GM18867 (cell line): ENCODE results near the gene USP15.

Experiments
- ATAC-seq: cut with Tn5 transposase; IDR thresholded peaks from one replicate; pipeline ENCODE4 v1.9.1; 2021; ENCODE audit warnings: mild to moderate bottlenecking, moderate library complexity; ENCODE audit not compliant: unreplicated experiment

USP15 gene

DNA sequence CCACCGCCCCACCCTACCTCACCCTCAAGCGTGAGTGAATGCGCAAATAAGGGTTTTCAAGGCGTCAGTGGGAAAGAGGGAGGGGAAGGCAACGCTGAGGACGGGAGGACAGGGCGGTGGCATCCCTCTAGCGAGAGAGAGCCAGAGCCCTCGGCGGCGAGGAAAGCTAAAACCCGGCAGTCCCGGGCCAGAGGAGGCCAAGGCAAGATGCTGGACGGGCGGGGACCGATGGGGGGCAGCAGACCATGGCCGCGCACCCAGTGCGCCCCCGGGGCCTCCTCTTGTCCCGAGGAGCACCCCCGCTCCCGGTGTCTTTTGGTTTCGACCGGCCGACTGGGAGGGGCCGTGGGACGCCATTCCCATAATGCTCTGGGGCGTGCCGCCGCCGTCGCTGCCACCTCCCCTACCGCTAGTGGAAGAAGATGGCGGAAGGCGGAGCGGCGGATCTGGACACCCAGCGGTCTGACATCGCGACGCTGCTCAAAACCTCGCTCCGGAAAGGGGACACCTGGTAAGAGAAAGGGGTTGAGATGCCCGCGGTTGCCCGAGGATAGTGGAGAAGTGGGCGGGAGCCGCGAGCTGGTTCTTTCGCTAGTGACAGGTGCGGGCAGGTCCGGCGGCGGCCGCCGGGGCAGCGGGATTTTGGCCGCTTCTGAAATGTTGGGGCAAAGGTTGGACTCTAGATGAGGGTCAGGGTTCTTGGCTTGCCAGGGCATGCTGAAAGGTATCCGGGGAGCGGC, at the start of gene USP15:
TSS of gene USP15 (plus strand) at position 412 of the 740 bp plus-strand sequence. CDS start at position 423, 11 bp downstream.
- ATAC-seq = peak; percentile 77

DNA sequence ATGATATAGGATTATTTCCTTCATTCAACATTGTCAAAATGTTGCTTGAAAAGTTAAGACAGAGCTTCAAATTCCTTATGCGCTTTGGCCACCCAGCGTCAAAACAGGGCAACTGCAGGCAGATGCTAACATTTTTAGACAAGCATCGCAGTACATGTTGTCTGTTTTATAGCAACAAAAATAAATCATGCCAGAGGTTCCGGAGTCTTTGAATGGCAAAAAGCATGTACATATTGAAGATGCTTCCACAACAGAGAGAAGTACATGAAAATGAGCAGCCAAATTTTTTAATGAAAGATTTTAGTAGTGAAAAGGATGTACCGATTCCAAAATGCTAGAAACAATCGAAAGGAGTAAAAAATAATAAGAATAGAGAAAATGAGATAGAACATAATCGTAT, 49.8 kb upstream of the USP15 start:
- ATAC-seq = peak; percentile 82

DNA sequence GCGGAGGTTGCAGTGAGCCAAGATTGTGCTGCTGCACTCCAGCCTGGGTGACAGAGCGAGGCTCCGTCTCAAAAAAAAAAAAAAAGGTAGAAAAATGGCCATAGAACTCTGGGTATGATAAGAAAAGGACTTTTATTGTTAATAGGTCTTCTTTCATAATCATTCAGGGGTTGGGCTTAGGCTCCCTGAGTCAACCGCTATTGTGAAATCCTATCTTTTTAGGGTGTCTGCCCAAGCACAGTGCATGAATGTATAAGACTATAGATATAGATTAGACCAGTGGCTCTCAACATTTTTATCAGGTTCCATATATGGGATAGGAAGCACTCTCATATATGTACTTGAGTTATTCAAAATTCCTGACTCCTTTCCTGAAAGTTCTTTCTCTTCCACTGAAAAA, 48.7 kb upstream of the USP15 start:
- no peak for ATAC-seq

DNA sequence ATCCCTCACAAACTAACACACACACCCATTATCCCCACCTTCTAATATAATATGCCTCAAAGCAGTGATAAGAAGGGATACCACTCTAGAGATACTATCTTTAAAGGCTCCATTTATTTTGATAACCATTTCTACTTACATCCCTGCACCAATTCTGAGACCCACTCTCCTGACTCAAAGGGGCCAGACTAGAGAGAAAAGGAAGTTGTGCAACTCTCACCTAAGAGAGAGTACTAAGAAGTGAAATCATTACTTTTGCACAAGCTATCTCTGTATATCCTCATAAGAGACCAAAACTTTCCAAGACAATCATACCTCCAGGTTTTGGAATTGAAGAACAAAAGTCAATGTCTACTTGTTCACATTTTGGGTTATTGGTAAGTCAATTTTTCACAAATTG, 45.4 kb upstream of the USP15 start:
- no peak for ATAC-seq

DNA sequence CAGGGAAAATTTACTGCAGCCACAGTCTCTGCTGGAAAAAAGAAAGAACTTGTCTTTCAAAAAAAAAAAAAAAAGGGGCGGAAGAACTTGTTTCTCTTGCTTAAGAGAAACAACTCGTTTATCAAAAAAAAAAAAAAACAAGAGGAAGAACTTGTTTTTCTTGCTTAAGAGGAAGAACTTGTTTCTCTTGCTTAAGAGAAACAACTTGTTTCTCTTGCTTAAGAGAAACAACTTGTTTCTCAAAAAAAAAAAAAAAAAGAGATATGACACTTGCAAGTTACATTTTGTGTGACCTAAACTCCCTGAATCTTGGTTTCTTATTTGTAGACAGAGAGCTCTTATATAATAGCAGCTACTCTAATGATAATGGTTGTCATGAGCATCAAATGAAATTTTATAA, 44.7 kb upstream of the USP15 start:
- no peak for ATAC-seq

DNA sequence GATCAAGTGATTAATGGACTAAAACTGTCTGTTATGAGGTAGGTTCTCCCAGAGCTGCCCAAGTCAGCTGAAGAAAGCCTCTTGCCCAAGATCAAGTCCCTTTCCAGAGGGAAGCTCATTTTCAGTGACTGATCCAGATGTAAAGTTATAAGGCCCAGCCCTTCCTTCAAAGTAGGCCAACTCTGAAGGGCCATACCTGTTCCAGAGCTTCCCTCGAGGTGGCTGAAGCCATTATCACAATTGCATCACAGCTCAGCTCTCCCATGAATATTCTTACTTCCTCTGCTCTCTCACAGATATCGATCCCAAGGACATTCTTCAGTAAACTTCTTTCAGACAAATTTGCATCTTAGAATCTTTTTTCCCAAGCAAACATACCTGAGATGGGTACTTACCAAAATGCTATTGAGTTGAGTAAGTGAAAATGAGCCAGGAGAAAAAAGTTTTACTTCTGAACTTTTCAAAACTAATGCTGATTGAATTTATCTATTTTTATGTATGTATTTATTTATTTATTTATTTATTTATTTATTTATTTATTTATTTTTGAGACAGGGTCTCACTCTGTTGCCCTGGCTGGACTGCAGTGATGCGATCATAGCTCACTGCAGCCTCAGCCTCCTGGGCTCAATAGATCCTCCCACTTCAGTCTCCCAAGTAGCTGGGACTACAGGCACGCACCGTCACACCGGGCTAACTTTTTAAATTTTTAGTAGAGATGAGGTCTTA, 42.6 kb upstream of the USP15 start:
- ATAC-seq = no peak

DNA sequence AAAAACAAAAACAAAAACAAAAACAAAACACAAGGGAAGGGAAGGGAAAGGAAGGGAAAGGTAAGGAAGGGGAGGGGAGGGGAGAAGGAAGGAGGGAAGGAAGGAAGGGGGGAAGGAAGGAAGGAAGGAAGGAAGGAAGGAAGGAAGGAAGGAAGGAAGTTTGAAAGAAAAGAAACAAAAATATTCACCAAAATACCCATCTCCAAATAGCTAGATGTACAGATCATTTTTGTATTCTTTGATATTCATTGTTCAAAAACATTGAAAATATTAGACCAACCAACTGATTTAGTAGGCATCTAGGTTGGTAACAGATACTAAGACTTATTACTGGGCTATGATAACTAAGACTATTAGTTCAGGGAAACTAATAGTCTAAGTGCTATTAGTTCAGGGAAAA, 39.1 kb upstream of the USP15 start:
- no peak for ATAC-seq

DNA sequence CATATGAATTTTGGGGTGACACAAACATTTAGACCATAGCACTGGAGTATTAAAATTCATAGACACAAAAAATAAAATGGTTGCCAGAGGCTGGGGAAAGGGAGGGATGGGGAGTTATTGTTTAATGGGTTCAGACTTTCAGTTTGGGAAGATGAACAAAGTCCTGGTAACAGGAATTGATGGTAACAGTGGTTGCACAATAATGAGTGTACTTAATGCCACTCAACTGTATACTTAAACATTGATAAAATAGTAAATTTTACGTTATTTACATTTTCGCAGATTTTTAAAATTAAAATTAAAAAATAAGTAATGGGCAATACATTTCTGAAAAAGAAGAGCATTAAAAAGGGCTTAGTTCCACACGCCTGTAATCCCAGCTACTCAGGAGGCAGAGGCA, 35.6 kb upstream of the USP15 start:
- ATAC-seq = no peak

DNA sequence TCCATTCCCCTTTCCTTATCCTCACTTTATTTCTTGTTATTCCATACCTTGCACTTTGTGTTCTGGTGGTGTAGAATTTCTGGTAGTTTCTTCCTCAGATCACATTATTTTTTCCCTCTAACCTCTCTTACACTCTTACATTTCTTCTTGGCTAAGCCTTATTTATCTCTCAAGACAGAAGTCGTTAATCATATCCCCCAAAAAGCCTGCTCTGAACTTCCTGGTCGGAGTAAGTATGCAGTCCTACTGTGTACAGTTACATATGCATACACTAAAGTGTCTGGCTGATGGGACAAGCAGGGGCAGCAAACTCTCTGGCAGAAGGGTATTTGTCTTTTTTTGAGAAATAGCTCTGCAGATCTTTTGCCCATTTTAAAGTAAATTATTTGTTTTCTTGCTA, 33.1 kb upstream of the USP15 start:
- ATAC-seq = no peak

DNA sequence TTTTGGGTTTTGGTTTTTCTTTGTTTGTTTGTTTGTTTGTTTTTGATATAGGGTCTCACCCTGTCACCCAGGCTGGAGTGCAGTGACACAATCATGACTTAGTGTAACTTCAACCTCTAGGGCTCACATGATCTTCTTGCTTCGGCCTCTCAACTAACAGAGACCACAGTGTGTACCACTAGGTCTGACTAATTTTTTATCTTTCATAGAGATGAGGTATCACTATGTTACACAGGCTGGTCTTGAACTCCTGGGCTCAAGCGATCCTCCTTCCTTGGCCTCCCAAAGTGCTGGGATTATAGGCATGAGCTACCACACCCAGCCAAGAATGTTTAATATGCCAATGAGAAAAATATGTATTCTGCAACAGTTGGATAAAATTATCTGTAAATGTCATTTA, 29.6 kb upstream of the USP15 start:
- no peak for ATAC-seq

DNA sequence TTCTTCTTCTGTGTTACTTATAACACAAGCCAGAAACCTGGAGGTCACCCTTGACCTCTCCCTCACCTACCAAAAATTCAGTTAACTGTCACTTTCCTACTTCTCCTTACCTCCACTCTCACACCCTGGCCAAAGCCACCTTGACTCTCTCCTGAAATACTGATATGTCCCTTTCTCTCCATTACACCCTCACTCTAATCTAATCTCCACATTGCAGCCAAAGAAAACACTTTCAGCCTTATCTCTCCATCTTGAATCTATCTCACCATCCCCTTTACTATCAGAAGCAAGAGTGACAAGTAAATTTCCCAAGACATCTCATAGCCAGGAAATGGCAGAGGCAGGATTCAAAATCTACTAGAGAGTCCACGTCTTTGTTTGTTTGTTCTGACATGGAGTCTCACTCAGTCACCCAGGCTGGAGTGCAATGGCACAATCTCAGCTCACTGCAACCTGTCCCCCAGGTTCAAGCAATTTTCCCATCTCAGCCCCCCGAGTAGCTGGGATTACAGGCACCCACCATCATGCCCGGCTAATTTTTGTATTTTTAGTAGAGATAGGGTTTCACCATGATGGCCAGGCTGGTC, 28.0 kb upstream of the USP15 start:
- no peak for ATAC-seq

DNA sequence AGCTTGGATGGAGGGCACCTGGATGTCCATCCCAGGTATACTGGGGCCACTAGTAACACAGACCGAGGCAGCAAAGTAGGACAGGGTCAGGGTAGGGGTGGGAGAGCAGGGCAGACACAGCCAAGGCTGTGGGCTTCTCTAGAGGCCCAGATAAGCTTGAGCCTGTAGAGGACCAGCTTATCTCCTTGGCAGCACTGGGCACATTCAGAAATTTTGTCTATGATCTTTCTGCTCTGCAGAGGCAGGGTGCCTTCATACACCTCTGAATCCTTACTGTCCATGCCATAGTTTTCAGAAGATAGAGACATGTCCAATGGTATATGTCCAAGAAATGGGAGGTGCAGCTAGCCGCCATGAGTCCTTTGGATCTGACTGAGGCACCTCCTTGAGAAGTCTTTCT, 26.4 kb upstream of the USP15 start:
- no peak for ATAC-seq

DNA sequence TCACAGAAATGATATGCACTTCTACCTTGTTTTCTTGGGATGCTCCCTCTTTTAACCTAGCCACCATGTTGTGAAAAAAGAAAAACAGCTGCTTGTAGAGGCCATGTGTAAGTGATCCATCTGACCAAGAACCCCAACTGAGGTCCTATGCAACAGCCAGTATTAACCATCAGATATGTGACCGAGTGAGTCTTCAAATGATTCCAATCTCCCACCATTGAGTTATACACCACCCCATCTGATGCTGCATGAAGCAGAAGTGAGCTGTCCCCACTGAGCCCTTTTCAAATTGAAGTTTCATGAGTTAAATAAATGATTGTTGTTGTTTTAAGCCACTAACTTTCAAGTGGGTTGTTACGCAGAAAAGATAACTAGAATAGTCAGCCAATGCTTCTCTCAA, 20.6 kb upstream of the USP15 start:
- no peak for ATAC-seq

DNA sequence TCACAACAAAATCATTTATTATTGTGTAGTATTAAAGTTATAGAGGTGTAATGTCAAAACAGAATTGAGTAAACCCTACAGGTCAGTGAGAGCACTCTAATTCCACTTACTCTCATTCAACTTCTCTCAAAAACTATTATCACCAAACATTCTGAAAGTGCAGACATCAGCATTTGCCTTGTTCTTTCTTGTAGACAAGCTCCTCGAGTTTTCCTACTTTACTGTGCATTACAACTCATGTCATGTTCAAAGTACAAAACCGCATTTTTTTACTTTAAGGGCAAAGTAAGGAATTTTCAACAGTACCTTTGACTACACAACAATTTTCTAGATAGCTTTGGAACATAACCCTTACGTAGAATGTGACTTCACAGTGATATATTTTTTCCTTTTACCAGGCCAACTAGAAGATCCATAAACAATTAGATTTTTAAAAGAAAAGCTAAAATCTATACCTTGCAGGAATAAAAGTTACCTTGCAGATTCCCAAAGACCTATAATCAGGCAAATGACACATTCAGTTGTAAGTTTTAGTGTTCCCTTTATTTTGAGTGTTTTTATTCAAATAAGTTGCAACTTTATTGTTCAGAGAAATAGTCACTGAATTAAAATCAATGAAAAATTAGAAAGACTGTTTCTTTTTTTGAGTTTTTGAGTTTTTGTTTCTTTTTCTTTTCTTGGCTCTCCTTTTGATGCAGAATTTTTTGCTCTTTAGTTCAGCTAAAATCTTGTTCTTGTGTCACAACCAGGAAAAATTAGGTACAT, 12.7 kb upstream of the USP15 start:
- no peak for ATAC-seq

DNA sequence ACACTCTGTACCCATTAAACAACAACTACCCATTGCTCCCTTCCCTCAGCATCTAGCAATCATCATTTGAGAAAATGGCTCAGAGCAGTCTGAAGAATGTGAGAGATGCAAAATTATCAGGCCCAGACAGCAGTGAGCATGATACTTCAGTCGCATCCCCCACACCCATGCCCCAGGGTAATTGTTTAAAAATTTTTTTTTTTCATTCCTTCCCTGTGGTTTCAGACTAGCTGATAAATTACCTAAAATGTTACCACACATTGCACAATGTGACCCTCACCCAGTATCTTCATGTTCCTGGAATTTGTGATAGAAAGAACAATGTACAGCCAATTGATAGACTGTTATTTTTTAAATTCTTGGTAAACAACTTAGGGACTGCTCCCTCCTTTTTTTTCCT, 11.3 kb upstream of the USP15 start:
- no peak for ATAC-seq

DNA sequence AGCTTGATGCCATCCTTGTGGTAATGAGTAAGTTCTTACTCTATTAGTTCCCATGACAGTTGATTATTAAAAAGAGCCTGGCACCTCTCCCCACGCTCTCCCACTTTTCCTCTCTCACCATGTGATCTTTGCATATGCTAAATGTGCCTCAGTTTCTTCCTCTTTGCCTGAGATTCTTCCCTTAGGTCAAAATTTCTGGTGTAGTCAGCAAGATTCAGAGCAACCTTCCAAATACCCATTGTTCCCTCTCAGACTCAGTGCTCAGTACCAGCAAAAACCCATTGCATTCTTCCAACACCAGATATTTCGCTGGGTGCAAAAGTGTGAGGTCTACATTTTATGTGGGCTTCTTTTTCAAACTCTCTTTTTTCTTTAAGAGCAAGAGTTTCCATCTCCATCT, 10.8 kb upstream of the USP15 start:
- ATAC-seq = no peak

DNA sequence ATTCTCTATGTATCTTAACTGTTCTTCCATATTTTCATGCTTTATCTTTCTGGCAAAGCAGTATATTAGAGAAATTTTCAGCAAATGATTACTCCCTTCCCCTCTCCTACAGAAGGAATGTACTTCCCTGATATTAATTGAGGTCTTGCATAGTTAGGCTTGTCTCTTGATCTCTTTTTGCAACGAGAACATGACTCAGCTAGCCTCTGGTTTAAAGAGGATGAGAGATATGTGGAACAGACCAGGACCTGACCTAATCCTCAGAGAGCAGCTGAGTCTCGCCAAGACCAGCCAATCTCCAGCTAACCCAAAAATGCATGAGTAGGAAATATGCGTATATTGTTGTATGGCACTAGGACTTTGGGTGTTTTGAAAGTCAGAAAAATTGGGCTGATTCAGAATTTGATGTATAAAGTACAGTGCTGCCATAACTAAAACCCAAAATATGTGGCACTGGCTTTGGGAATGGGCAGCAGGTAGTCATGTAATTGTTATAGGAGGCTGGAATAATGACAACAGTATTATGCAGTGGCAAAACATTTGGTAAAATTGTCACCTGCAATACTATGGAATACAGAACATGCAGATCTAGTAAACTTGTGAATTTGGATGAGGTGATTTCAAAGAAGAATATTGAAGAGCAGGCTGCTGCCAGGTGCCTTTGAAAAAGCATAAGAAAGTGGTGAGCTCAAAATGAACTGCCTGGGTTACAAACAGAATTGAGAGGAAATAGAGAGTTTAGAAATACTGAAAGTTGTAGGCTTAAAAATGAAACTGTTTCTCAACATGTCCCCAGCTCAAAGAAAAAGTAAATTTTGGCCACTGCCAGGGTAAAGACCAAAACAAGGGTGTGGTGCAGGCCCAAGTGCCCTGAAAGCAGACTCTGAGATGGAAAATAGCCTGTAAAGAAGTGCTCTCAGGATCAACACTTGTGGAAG, 9.3 kb upstream of the USP15 start:
- peak; percentile 95 for ATAC-seq

DNA sequence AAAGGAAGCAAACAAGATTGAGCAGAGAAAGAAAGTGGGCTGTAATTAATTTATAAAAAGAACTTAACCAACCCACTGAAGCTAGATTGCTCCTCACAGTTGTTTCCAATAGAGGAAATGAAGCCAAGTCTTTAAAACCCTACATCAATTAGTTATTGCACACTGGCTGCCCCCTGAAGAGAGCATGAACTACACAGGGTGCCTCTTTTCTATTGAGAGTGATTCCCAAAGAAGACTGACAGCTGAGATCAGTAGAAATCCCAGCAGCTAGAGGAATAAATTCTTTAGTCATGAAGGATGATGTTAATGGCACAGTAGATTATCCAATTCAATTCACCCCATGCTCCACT, 8.6 kb upstream of the USP15 start:
- ATAC-seq = peak; percentile 34

DNA sequence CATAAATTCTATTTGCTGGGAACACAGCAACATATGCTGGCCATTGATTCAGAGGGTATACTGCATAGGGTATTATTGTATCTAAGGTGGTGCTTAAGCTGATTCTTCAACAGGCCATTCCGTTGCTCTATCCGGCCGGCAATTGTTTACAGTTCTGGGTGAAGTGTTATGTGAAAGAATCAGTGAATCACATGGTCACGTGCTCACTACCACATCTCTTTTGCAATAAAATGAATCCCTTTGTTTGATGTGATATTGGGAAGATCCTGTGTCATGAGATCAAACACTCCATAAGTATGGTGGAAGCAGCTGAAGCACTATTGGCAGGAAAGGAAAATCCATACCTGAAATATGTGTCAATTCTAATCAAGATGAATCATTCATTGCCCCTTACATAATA, 7.6 kb upstream of the USP15 start:
- no peak for ATAC-seq

DNA sequence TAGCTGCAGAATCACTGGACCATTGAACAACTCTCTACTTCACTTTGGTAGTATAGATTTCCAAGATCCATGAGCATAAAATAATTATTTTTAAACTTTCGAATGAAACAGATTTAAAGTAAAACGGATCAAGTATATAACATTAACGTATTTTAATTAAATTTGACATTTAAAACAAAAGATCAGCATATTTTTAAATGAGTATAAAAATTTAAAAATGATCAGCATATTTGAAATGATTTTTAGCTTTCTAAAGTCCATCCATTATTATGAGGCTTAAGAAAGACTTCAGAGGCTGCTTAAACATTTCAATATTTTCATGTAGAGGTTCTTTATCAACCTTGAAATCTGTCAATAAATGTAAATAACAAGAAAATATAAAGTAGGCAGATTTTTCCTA, 5.2 kb upstream of the USP15 start:
- no peak for ATAC-seq
